ENCODE measurements around the gene WDR70. TPM values are rescaled to one million over a fixed set of nuclear protein-coding genes. Genes with fewer than 3 reads are reported as not detected.

The WDR70 gene
- total RNA-seq, 1 experiment from 2014 or later, result 55.2 TPM

DNA sequence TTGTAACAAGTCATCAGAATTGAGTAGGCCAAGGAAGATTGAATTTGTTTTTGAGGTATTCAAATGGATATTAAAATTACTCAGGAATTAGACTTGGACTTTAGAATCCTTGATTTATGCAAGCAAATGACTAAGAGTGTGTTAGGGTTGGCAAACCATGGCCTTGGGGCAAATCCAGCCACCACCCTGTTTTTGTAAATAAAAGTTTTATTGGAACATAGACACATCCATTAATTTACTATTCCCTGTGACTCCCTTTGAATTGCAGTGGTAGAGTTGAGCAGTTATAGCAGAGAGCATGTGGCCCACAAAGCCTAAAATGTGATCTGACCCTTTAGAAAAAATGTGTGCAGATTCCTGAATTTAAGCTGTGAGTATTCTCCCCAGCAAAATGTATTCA lies 115.6 kb downstream of the WDR70 start:
- H3K9me3 ChIP-seq (ENCODE audit: low read depth, low read length, poor library complexity, severe bottlenecking), result no peaks in the 10 kb centered on the region
- H3K27ac ChIP-seq (ENCODE audit: low read depth, low read length, poor library complexity, severe bottlenecking), result peak overlapping the region; percentile 53
- ChIA-PET POLR2A (ENCODE audit: low non-redundant PET) (no interaction called here), CTCF (interaction anchor here (0.7 to 1.0 kb wide), 4 partner anchors 264 to 698 kb away, joined by 3 to 4 read pairs (median 4); no protein-coding TSS in a partner anchor)
- no TSS peak for BruUV-seq (replicated peaks)
- peaks cover 6% of the 10 kb centered on the region for H3K36me3 ChIP-seq (ENCODE audit: insufficient read depth, low read length, poor library complexity, severe bottlenecking)
- no peak overlapping the region for H3K4me3 ChIP-seq (ENCODE audit: low read depth, low read length, poor library complexity, severe bottlenecking)
- peaks cover 16% of the 10 kb centered on the region for H3K4me1 ChIP-seq (ENCODE audit: insufficient read depth, low read length, poor library complexity, severe bottlenecking)
- TF ChIP-seq, protein P1, sequence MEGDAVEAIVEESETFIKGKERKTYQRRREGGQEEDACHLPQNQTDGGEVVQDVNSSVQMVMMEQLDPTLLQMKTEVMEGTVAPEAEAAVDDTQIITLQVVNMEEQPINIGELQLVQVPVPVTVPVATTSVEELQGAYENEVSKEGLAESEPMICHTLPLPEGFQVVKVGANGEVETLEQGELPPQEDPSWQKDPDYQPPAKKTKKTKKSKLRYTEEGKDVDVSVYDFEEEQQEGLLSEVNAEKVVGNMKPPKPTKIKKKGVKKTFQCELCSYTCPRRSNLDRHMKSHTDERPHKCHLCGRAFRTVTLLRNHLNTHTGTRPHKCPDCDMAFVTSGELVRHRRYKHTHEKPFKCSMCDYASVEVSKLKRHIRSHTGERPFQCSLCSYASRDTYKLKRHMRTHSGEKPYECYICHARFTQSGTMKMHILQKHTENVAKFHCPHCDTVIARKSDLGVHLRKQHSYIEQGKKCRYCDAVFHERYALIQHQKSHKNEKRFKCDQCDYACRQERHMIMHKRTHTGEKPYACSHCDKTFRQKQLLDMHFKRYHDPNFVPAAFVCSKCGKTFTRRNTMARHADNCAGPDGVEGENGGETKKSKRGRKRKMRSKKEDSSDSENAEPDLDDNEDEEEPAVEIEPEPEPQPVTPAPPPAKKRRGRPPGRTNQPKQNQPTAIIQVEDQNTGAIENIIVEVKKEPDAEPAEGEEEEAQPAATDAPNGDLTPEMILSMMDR (conservative IDR thresholded peaks at IDR 0.05; ENCODE audit: low read depth, low read length), result no peak
- no peak for TF ChIP-seq EZH2 (IDR thresholded peaks at IDR 0.05; ENCODE audit: borderline replicate concordance, low read depth, low read length, poor library complexity, severe bottlenecking)
- H3K27me3 ChIP-seq (replicated peaks; ENCODE audit: insufficient read depth, low read depth, low read length, poor library complexity), result no peaks in the 10 kb centered on the region
- intact Hi-C loops (cut with micrococcal nuclease; ENCODE audit: unreplicated experiment), result no loop called here
- no peak for DNase-seq (ENCODE audit: low spot score)

DNA sequence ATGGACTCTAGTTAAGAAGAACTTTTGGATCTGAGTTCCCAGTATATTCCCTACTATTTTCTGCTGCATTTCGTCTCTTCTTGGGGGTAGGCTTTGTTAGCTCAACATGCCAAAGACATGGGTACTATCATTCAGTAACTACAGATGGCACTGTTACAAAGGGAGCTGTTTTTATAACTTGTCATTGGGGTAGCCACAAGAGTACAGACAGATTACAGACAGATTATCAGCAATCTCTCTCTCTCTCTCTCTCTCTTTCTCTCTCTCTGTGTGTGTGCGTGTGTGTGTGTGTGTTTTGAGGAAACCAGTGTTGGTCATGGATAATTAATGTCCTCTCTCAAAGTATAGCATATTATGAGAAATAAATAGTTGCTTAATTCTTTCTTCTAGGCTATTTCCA lies 116.1 kb downstream of the WDR70 start:
- intact Hi-C loops (cut with micrococcal nuclease; ENCODE audit: unreplicated experiment), result no loop called here
- peak; percentile 76 for DNase-seq (ENCODE audit: low spot score)
- H3K9me3 ChIP-seq (ENCODE audit: low read depth, low read length, poor library complexity, severe bottlenecking), result no peaks in the 10 kb centered on the region
- peak overlapping the region; percentile 53 for H3K27ac ChIP-seq (ENCODE audit: low read depth, low read length, poor library complexity, severe bottlenecking)
- H3K4me1 ChIP-seq (ENCODE audit: insufficient read depth, low read length, poor library complexity, severe bottlenecking), result peaks cover 16% of the 10 kb centered on the region
- CTCF ChIA-PET, result interaction anchor here (0.5 to 1.0 kb wide), 5 partner anchors 263 to 697 kb away, joined by 3 to 5 read pairs (median 4); no protein-coding TSS in a partner anchor
- H3K36me3 ChIP-seq (ENCODE audit: insufficient read depth, low read length, poor library complexity, severe bottlenecking), result peaks cover 6% of the 10 kb centered on the region
- POLR2A ChIA-PET (ENCODE audit: low non-redundant PET), result no interaction called here
- BruUV-seq (replicated peaks), result no TSS peak
- no peak overlapping the region for H3K4me3 ChIP-seq (ENCODE audit: low read depth, low read length, poor library complexity, severe bottlenecking)
- no peaks in the 10 kb centered on the region for H3K27me3 ChIP-seq (replicated peaks; ENCODE audit: insufficient read depth, low read depth, low read length, poor library complexity)
- TF ChIP-seq EZH2 (IDR thresholded peaks at IDR 0.05; ENCODE audit: borderline replicate concordance, low read depth, low read length, poor library complexity, severe bottlenecking), result no peak
- TF ChIP-seq, protein P1 (conservative IDR thresholded peaks at IDR 0.05; ENCODE audit: low read depth, low read length), result peak; percentile 65

DNA sequence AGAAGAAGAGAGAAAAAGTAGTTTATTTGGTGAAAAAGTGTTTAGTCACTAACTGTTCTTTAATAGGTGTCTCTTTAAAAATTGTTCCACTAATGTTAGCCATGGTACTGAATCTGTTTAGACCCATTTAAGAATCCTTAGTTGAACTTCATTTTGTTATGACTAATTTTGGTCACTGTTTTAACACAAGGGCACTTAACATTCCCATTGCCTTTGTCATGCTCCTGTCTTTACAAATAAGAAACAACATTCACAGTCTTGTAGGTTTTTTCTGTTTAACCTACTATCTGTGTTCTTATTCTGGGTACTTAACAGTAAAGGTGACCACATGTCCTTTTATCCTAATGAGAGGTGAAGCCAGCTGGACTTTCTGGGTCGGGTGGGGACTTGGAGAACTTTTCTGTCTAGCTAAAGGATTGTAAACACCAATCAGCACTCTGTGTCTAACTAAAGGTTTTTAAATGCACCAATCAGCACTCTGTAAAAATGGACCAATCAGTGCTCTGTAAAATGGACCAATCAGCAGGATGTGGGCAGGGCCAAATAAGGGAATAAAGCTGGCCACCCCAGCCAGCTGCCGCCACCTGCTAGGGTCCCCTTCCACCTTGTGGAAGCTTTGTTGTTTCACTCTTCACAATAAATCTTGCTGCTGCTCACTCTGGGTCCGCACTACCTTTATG lies 116.7 kb downstream of the WDR70 start:
- BruUV-seq (replicated peaks), result TSS peak; percentile 35
- intact Hi-C loops (cut with micrococcal nuclease; ENCODE audit: unreplicated experiment), result no loop called here
- ChIA-PET POLR2A (ENCODE audit: low non-redundant PET) (no interaction called here), CTCF (interaction anchor here (0.5 to 1.0 kb wide), 4 partner anchors 22 to 697 kb away, joined by 3 to 5 read pairs (median 3); no protein-coding TSS in a partner anchor)
- Histone ChIP-seq H3K36me3 (ENCODE audit: insufficient read depth, low read length, poor library complexity, severe bottlenecking) (peaks cover 6% of the 10 kb centered on the region), H3K4me1 (ENCODE audit: insufficient read depth, low read length, poor library complexity, severe bottlenecking) (peaks cover 16% of the 10 kb centered on the region), H3K27me3 (replicated peaks; ENCODE audit: insufficient read depth, low read depth, low read length, poor library complexity) (no peaks in the 10 kb centered on the region), H3K9me3 (ENCODE audit: low read depth, low read length, poor library complexity, severe bottlenecking) (no peaks in the 10 kb centered on the region), H3K27ac (ENCODE audit: low read depth, low read length, poor library complexity, severe bottlenecking) (peak overlapping the region; percentile 53), H3K4me3 (ENCODE audit: low read depth, low read length, poor library complexity, severe bottlenecking) (no peak overlapping the region)
- no peak for TF ChIP-seq EZH2 (IDR thresholded peaks at IDR 0.05; ENCODE audit: borderline replicate concordance, low read depth, low read length, poor library complexity, severe bottlenecking)
- TF ChIP-seq, protein P1 (conservative IDR thresholded peaks at IDR 0.05; ENCODE audit: low read depth, low read length), result no peak
- peak; percentile 24 for DNase-seq (ENCODE audit: low spot score)
